Measurements from ENCODE around the gene CCND3.

GRCh38 chr6:41939848-41940758 lies 1.5 kb downstream of the CCND3 start:
- TF ChIP-seq POLR2A (IDR thresholded peaks at IDR 0.05) (no peak), CTCF (IDR thresholded peaks at IDR 0.05) (no peak), POLR2AphosphoS5 (IDR thresholded peaks at IDR 0.05) (no peak)

All from prostate gland (tissue), 2 donors.